ENCODE measurements around the gene SYT4.

The SYT4 gene

DNA sequence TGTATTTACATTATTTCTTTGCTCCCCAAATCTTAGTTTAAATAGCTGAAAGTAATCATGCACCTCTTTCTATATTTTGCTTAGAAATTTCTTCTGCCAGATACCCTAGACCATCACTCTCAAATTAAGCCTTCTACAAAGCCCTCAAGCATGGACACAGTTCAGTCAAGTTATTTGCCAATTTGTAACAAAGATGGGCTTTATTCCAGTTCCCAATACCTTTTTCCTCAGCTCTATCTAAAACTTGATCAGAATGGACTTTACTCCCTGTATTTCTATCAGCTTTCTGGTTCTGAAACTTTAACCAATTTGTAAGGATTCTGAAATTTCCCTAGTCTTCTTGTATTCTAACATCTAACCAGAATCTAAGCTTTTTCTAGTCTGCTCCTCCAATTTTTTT, 56.6 kb downstream of the SYT4 start:
- DNase-seq: no peak

Data from hypothalamus (tissue), 51 donors.